ENCODE data around the gene SRP19.

SRP19 gene
- 4.6 to 27.4 (median 18.4) reads per million in 9 experiments for total RNA-seq

DNA sequence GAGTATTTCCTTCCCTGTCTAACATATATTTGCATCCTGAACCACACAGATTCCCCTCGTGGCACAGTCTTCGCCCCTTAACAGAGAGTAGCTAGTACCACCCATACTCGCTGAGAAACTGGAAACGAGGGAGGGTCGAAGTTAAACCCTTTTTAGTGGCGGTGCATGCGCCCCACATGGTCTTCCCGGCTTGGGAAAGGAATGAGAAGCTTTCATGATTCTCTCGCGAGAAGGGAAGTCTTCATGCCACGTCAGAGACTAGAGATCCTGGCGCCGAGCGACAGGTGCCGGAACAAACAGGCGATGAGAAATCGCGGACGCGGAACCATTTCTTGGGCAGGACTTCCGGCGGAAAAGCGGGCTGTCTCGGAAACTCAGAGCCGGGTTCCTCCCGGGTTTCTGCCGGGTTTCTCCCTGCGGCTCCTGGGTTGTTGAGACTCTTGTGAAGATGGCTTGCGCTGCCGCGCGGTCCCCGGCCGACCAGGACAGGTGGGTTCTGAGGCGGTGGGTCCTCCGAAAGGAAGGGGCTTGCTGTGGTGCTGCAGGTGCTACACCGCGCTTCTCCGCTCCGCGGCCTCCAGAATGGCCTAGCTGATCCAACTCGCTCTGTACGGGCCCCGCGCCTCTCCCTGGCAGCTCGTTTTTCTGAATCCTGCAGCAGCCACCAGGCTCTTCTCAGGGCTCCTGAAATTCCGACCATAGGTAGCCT lies at the start of gene SRP19:
Gene SRP19, plus strand, starts transcription at position 359 of the 709 bp plus-strand sequence. Its CDS starts 90 bp downstream, at position 449.
- Mint-ChIP-seq H3K4me3 (peak within 1 kb of the TSS; percentile 94 to 95), H3K36me3 (ENCODE audit: insufficient read depth) (peaks cover 46% of the 10 kb centered on the region), H3K27me3 (peaks cover 6 to 14% of the 10 kb centered on the region in 2 donors), H3K4me1 (ENCODE audit: low read depth in 2 of 2) (peaks cover 20 to 23% of the 10 kb centered on the region in 2 donors), H3K27ac (peak within 1 kb of the TSS; percentile 94 to 97), H3K9me3 (no peaks in the 10 kb centered on the region)
- ATAC-seq (replicated peaks): peak; percentile 95
- peak; percentile 85 to 90 (median 88) for DNase-seq

- Mint-ChIP-seq H3K4me3 (no peak overlapping the region), H3K4me1 (ENCODE audit: low read depth in 2 of 2) (peaks cover 0 to 9% of the 10 kb centered on the region in 2 donors), H3K36me3 (ENCODE audit: insufficient read depth) (peaks cover 20% of the 10 kb centered on the region), H3K27me3 (no peaks in the 10 kb centered on the region), H3K27ac (peak overlapping the region; percentile 18 to 20), H3K9me3 (no peaks in the 10 kb centered on the region)
- DNase-seq (no peak), ATAC-seq (replicated peaks) (no peak)
Measured at GRCh38 chr5:112812549-112812948, 48.5 kb upstream of the SRP19 start.

DNA sequence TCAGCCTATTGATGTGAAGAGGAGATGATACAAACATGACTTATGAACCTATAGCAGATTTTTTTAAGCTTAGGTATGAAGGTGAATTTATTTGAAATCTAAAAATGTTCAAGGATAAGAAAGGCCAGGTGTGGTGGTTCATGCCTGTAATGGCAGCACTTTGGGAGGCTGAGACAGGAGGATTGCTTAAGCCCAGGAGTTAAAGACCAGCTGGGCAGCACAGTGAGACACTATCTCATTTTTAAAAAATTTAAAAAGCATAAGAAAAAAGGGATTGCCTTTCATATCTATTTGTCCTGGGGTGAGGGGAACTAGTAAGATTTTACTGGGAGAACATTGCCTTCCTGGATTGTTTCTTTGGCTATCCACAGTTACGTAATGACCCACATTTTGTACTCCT lies 40.8 kb upstream of the SRP19 start:
- Mint-ChIP-seq H3K9me3 (no peaks in the 10 kb centered on the region), H3K4me3 (no peak overlapping the region), H3K4me1 (ENCODE audit: low read depth in 2 of 2) (no peaks in the 10 kb centered on the region), H3K27me3 (no peaks in the 10 kb centered on the region), H3K36me3 (ENCODE audit: insufficient read depth) (peaks cover 34% of the 10 kb centered on the region), H3K27ac (no peak overlapping the region)
- ATAC-seq (replicated peaks) (no peak), DNase-seq (no peak)

- no peak for ATAC-seq (replicated peaks)
- Mint-ChIP-seq H3K9me3 (no peaks in the 10 kb centered on the region), H3K36me3 (ENCODE audit: insufficient read depth) (peaks cover 22% of the 10 kb centered on the region), H3K4me1 (ENCODE audit: low read depth in 2 of 2) (no peaks in the 10 kb centered on the region), H3K27ac (peak overlapping the region in 1 of 2 donors; percentile 23), H3K4me3 (no peak overlapping the region), H3K27me3 (no peaks in the 10 kb centered on the region)
- no peak for DNase-seq
Measured at GRCh38 chr5:112822456-112822855, 38.6 kb upstream of the SRP19 start.

DNA sequence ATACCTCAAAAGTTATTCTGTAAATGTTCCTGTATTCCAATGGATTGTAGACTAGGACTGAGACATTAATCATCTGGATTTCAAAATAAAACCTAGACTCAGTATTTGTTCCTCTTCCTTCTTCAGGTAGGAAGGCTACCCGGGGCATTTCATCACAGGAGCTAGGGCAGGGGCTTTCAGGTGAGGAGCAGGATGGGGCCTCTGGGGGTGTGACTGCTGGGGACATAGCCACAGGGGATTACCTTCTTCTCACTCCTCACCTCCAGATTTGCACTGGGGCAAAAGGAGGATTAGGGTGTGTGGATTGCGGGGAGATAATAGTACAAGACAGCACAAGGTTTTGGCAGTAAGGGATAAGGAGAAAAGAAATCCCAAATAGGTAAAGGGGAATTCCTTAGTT lies 37.9 kb upstream of the SRP19 start:
- H3K4me3 Mint-ChIP-seq: no peak overlapping the region
- no peak for DNase-seq
- no peaks in the 10 kb centered on the region for H3K9me3 Mint-ChIP-seq
- H3K4me1 Mint-ChIP-seq (ENCODE audit: low read depth in 2 of 2): no peaks in the 10 kb centered on the region
- H3K27ac Mint-ChIP-seq: peak overlapping the region in 1 of 2 donors; percentile 23
- peaks cover 29% of the 10 kb centered on the region for H3K36me3 Mint-ChIP-seq (ENCODE audit: insufficient read depth)
- no peaks in the 10 kb centered on the region for H3K27me3 Mint-ChIP-seq
- ATAC-seq (replicated peaks): no peak

DNA sequence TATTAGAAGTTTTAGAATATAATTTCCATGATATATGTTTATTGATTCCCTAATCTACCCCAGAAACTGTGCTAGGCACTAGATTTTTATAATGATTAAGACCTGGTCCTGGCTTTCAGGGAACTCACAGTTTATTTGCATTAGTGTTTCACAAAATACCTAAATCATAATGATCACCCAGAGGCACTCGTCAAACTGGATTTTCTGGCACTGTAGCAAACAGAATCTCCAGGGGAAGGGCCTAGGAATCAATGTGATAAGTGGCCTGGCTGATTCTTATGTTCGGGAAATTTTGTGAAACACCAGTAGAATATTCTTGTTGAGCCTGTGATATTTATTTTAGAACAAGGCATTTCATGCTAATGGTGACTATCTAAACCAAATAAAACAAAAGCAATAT lies 37.4 kb upstream of the SRP19 start:
- no peak for ATAC-seq (replicated peaks)
- Mint-ChIP-seq H3K27me3 (no peaks in the 10 kb centered on the region), H3K4me3 (no peak overlapping the region), H3K36me3 (ENCODE audit: insufficient read depth) (peaks cover 33% of the 10 kb centered on the region), H3K4me1 (ENCODE audit: low read depth in 2 of 2) (no peaks in the 10 kb centered on the region), H3K9me3 (no peaks in the 10 kb centered on the region), H3K27ac (peak overlapping the region in 1 of 2 donors; percentile 23)
- DNase-seq: no peak

GRCh38 chr5:112824197-112824596 lies 36.9 kb upstream of the SRP19 start:
- H3K9me3 Mint-ChIP-seq: no peaks in the 10 kb centered on the region
- no peak overlapping the region for H3K4me3 Mint-ChIP-seq
- peaks cover 32% of the 10 kb centered on the region for H3K36me3 Mint-ChIP-seq (ENCODE audit: insufficient read depth)
- no peaks in the 10 kb centered on the region for H3K27me3 Mint-ChIP-seq
- no peak for DNase-seq
- no peak overlapping the region for H3K27ac Mint-ChIP-seq
- no peak for ATAC-seq (replicated peaks)
- no peaks in the 10 kb centered on the region for H3K4me1 Mint-ChIP-seq (ENCODE audit: low read depth in 2 of 2)

DNA sequence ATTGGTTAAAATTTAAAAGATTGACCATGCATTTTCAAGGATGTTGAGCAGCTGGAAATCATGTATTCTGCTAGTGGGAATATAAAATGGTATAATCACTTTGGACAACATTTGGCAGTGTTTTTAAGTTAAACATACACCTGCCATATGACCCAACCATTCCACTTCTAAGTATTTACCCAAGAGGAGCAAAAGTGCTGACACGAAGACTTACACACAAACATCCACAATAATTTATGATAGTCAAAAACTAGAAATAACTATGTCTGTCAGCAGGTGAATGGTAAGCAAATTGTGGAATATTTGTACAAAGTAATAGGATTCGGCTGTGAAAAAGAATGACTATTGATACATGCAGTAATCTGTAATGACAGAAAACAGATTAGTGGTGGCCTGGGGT lies 30.7 kb upstream of the SRP19 start:
- peaks cover 40% of the 10 kb centered on the region for H3K36me3 Mint-ChIP-seq (ENCODE audit: insufficient read depth)
- DNase-seq: no peak
- H3K4me3 Mint-ChIP-seq: no peak overlapping the region
- H3K4me1 Mint-ChIP-seq (ENCODE audit: low read depth in 2 of 2): peaks cover 2 to 9% of the 10 kb centered on the region in 2 donors
- ATAC-seq (replicated peaks): no peak
- H3K27ac Mint-ChIP-seq: no peak overlapping the region
- H3K9me3 Mint-ChIP-seq: no peaks in the 10 kb centered on the region
- H3K27me3 Mint-ChIP-seq: no peaks in the 10 kb centered on the region

GRCh38 chr5:112833971-112834370 lies 27.1 kb upstream of the SRP19 start:
- H3K36me3 Mint-ChIP-seq (ENCODE audit: insufficient read depth): peaks cover 50% of the 10 kb centered on the region
- H3K27me3 Mint-ChIP-seq: no peaks in the 10 kb centered on the region
- DNase-seq (no peak), ATAC-seq (replicated peaks) (no peak)
- H3K4me1 Mint-ChIP-seq (ENCODE audit: low read depth in 2 of 2): peaks cover 2 to 9% of the 10 kb centered on the region in 2 donors
- H3K27ac Mint-ChIP-seq: peak overlapping the region in 1 of 2 donors; percentile 75
- H3K4me3 Mint-ChIP-seq: no peak overlapping the region
- no peaks in the 10 kb centered on the region for H3K9me3 Mint-ChIP-seq

GRCh38 chr5:112844489-112844888 lies 16.6 kb upstream of the SRP19 start:
- no peak for ATAC-seq (replicated peaks)
- no peak for DNase-seq
- H3K27ac Mint-ChIP-seq: no peak overlapping the region
- H3K9me3 Mint-ChIP-seq: no peaks in the 10 kb centered on the region
- H3K36me3 Mint-ChIP-seq (ENCODE audit: insufficient read depth): no peaks in the 10 kb centered on the region
- H3K4me3 Mint-ChIP-seq: no peak overlapping the region
- H3K27me3 Mint-ChIP-seq: no peaks in the 10 kb centered on the region
- peaks cover 3% of the 10 kb centered on the region in 2 donors for H3K4me1 Mint-ChIP-seq (ENCODE audit: low read depth in 2 of 2)

GRCh38 chr5:112846556-112846955 lies 14.5 kb upstream of the SRP19 start:
- DNase-seq (no peak), ATAC-seq (replicated peaks) (no peak)
- no peaks in the 10 kb centered on the region for H3K27me3 Mint-ChIP-seq
- no peaks in the 10 kb centered on the region for H3K9me3 Mint-ChIP-seq
- peaks cover 3% of the 10 kb centered on the region in 2 donors for H3K4me1 Mint-ChIP-seq (ENCODE audit: low read depth in 2 of 2)
- no peaks in the 10 kb centered on the region for H3K36me3 Mint-ChIP-seq (ENCODE audit: insufficient read depth)
- H3K27ac Mint-ChIP-seq: no peak overlapping the region
- H3K4me3 Mint-ChIP-seq: no peak overlapping the region

GRCh38 chr5:112847306-112847705 lies 13.8 kb upstream of the SRP19 start:
- ATAC-seq (replicated peaks): no peak
- H3K27me3 Mint-ChIP-seq: no peaks in the 10 kb centered on the region
- H3K36me3 Mint-ChIP-seq (ENCODE audit: insufficient read depth): no peaks in the 10 kb centered on the region
- no peak for DNase-seq
- H3K9me3 Mint-ChIP-seq: no peaks in the 10 kb centered on the region
- no peak overlapping the region for H3K4me3 Mint-ChIP-seq
- peak overlapping the region in 1 of 2 donors; percentile 5 for H3K27ac Mint-ChIP-seq
- H3K4me1 Mint-ChIP-seq (ENCODE audit: low read depth in 2 of 2): peaks cover 3% of the 10 kb centered on the region in 2 donors

DNA sequence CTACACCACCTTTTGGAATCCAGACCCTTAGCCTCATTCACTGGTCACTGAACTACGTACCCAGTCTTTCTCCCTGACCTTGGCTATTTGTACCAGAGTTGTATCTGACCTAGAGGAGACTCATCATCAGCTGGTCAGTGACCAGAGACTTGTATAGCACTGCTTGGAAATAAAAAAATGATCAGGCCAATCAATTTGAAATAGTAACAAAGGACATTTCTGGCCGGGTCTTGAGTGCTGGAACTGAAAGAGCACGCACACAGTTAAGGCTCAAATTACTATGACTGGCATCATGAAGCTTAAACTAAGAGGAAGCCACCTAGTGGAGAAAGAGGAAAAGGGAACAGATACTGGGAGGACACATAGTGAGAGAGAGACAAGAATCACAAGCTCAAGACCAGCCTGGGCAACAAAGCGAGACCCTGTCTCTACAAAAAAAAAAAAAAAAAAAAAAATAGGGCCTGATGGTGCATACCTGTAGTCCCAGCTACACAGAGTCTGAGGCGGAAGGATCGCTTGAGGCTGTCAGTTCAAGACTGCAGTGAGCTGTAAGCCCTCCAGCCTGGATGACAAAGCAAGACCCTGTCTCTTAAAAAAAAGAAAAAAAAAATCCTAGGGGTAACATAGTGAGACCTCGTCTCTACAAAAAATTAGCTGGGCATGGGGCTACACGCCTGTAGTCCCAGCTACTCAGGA lies 12.8 kb upstream of the SRP19 start:
- Mint-ChIP-seq H3K4me3 (no peak overlapping the region), H3K27ac (no peak overlapping the region), H3K36me3 (ENCODE audit: insufficient read depth) (no peaks in the 10 kb centered on the region), H3K9me3 (no peaks in the 10 kb centered on the region), H3K4me1 (ENCODE audit: low read depth in 2 of 2) (peaks cover 3% of the 10 kb centered on the region in 2 donors), H3K27me3 (no peaks in the 10 kb centered on the region)
- DNase-seq: peak in 2 of 3 experiments; percentile 5 to 17
- peak; percentile 96 for ATAC-seq (replicated peaks)

- Mint-ChIP-seq H3K4me3 (no peak overlapping the region), H3K27ac (no peak overlapping the region), H3K27me3 (peaks cover 12 to 16% of the 10 kb centered on the region in 2 donors), H3K9me3 (no peaks in the 10 kb centered on the region), H3K4me1 (ENCODE audit: low read depth in 2 of 2) (peaks cover 3% of the 10 kb centered on the region in 2 donors), H3K36me3 (ENCODE audit: insufficient read depth) (no peaks in the 10 kb centered on the region)
- ATAC-seq (replicated peaks): no peak
- no peak for DNase-seq
Measured at GRCh38 chr5:112849912-112850311, 11.2 kb upstream of the SRP19 start.
